HG03103 (cell line): ENCODE measurements around the gene UGCG.
"Not testable (repeated sequence)": the region's sequence is repeated elsewhere in the genome, so short reads cannot be mapped to it uniquely, and the experiment has no call there.

ENCODE experiments used
- ATAC-seq: cut with Tn5 transposase; IDR thresholded peaks from one replicate; pipeline ENCODE4 v1.9.1; 2021; ENCODE audit warnings: low read depth; ENCODE audit not compliant: unreplicated experiment

Gene UGCG

DNA sequence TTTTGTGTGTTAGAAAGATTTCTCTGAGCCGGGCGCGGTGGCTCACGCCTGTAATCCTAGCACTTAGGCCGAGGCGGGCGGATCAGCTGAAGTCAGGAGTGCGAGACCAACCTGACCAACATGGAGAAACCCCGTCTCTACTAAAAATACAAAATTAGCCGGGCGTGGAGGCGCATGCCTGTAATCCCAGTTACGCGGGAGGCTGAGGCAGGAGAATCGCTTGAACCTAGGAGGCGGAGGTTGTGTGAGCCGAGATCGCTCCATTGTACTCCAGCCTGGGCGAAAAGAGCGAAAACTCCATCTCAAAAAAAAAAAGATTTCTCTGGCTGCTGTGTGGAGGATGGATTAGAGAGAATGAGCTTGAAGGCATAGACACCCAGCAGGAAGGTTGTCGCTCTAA is 51.5 kb downstream of the UGCG start:
- not testable (repeated sequence) for ATAC-seq

DNA sequence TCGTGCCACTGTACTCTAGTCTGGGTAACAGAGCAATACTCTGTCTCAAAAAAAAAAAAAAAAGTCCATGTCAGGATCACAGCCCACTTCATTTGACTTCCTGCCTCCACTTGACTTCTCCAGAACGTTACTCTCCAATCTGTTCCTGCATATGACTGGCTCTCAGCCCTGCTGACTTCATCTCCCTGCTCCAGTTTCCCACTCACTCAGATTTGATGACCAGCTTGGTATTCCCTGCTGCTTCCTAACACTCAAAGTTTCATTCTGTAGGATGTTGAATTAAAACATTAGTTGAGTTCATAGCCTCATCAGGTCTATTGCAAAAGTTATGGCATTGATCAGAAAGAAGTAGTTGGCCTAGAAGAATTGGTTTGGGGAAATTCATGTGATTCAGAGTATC is 52.3 kb downstream of the UGCG start:
- ATAC-seq, result no peak

DNA sequence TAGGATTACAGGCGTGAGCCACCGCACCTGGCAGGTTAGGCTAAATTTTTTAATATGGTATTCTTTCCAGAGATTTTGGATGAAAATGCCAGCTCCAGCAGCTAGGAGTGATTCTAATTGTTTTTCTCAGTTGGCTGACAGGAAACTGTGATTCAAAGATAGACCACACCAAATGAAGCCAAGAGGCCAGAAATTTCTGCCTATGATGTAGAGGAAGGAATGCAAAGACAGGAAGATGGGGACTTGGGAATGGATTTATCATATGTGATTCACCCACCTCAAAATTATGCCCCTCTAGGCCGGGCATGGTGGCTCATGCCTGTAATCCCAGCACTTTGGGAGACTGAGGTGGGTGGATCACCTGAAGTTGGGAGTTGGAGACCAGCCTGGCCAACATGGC is 53.3 kb downstream of the UGCG start:
- ATAC-seq, result no peak

DNA sequence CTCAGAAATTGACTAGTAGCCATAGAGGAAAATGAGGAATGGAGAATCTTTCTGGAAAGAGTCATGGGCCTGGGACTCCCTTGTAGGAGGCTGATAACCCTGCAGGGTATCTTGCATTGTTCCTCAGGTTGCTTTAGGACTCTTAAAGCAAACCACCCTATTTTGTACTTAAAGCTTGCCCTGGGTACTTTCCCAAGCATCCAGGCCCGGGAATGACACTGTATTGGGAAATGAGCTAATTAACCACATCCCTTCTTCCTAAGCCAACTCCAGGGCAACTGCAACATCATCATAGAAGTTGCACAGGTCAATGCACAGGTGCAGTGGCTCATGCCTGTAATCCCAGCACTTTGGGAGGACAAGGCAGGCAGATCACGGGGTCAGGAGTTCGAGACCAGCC is 55.9 kb downstream of the UGCG start:
- ATAC-seq, result no peak

DNA sequence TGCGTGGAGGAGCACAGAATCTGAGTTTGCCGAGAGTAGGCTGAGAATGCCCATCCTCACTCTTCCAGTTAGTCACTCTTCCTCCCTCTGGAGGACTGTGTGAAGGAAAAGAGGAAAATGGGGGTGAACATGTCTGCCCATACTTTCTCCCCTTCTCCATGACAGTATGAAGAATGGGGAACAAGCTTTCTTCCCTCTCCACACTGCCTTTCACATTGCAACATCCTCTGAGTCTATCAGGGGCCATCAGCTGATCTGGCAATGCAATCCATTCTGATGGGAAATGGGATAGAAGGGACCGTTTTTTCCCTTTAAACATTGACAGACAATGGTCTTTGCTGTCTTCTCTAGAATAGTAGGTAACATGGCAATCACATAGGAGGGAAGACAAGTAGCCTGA is 56.8 kb downstream of the UGCG start:
- no peak for ATAC-seq

DNA sequence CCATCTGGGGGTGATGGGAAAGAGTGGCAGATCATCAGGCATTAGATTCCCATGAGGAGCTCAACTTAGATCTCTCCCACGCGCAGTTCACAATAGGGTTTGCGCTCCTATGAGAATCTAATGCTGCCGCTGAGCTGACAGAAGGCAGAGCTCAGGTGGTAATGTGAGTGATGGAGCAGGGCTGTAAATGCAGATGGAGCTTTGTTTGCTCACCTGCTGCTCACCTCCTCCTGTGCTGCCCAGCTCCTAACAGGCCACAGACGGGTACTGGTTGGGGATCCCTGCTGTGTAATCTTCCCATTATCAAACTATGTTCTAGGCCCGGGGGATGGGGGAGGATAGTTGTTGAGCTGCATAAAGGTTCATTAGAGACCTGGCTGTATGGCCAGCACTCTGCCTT is 58.4 kb downstream of the UGCG start:
- ATAC-seq, result no peak

DNA sequence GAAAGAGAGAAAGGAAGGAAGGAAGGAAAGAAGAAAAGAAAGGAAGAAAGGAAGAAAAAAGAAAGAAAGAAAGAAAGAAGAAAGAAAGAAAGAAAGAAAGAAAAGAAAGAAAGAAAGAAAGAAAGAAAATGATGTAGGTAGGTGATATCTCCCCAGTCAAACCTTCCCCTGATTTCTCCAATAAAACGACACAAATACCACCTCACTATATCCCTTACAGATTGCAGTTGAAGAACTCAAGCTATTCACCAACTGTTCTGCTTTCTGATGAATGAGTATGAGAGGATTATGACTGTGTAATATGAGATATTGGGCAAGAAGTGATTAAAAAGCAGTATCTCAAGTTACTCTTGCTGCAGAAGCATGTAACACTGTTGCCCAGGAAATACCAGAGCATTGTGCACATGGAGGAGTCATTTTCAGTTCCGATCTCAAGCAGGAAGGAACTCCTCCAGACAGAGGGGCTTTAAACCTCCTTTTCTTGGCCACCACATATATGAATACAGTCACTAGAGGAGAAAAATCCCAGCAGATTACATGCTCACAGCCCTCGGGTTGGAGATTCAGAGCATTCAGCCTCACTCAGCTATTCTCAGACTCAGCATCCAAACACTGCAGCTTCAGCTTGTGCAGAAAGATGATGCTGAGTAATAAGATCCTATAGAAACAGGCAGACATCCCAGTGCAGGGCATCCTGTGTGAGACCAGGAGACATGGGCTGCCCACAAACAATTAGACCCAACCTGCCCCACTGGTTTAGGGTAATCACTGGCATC is 61.4 kb downstream of the UGCG start:
- no peak for ATAC-seq

DNA sequence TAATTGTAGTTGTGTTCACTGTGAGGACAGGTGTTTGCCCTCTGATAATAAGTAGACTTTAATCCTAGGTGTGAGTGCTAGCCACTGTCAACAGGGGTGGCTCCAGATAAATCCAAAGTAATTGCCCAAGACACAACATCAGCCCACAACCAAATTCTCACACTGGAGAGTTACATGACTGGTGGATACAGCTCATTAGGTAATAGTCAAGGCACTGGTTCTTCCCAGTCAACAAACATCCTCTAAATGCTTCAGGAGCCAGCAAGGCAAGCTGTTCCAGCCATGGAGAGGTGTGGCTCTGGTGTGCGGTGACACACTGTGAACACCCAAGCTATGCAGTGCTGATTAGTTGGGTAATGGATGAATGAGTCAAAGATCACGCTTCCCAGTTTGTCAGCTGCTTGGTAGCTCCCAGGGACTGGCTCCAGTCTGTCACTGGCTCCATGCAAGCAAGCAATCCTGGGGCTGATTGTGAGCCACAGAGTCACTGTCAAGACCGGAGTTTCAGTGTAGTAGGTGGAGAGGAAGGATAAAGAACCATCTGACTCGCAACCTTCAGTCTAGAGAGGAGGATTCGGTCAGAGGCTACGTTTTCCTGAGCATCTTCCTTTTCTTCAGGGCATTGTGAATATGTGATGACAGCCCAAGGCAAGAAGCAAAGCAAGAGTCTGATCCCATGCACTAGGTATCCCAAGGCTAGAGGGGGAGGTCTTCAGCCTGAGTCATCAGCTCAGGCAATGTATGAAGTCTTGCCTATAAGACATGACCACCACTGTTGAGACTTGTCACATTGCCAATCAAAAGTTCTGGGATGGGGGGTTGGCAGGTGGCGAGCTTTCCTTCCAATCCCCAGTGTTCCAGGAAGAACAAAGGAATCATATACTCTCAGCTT is 63.1 kb downstream of the UGCG start:
- no peak for ATAC-seq

DNA sequence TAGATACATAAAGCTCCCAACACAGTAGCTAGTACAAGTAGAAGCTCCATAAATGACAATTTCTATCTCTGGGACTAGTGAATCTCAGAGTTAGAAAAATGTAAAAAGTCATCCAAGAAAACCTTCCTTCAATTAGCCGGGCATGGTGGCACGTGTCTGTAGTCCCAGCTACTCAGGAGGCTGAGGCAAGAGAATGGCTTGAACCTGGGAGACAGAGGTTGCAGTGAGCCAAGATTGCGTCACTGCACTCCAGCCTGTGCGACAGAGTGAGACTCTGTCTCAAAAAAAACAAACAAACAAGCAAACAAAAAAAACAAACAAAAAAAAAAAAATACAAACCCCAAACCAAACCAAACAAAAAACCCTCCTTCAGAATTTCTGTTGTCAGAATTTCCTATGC is 63.9 kb downstream of the UGCG start:
- not testable (repeated sequence) for ATAC-seq

DNA sequence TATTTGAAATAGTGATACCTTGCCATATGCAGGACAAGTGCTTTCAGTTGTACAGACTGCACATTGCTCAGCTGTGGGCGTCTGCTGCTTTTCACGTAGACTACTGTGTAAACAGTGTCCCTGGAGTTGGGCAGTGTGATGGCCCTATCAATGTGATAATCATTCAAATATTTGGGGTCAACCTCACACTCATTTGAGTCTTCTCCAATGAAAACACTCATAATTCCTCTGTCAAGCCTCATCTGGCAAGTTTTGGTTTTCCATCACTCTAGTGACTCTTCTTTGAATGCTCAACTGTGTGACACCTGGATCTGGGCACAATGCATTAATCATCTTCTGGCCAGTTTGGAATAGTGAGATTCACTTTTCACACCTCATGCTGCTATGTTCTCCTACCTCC is 64.4 kb downstream of the UGCG start:
- no peak for ATAC-seq

DNA sequence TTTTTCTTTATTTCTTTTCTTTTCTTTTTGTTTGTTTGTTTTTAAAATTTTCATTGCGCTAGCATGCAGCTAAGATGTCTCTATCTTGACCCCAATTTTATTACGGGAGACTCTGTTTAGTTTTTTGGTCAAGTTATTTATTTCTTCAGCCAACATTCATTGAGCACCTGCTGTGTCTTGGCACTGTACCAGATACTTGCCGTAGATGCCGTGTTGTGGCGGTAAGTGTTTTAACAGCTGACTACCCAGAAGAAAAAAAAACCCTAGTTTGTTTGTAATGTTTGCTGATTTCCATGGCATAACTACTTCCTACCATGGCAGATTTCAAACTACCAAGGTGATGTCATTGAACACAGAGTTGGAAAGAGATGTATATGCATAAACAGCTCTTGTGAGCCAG is 65.0 kb downstream of the UGCG start:
- ATAC-seq, result no peak

DNA sequence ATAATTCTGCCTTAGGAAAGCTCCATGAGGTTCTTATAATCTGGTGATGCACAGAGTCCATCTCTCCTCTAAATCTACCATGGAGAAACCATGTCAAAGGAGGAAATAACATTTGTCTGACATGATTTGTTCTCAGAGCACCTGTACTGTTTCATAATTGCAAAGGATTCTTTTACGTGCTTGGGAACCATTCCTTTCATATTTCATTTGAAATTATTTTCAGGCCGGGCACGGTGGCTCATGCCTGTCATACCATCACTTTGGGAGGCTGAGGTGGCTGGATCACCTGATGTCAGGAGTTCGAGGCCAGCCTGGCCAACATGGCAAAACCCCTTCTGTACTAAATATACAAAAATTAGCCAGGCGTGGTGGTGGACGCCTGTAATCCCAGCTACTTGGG is 65.4 kb downstream of the UGCG start:
- no peak for ATAC-seq

DNA sequence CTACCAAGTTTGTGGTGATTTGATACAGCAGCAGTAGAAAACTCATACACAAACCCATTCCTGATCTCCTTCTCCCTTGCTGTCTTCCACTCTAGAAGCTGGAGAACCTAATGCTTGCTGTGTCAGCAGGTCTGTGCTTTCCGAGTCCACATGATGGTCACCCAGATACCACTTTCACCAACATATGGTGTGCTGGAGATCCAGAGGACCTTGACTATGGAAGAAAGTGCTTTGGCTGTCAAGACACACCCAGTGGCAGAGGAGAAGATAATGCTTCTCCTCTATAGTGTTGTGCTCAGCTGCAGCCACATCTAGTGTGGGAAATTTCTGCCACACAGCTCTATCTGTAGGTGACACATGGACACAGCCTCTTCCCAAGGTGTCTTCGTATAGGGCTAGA is 67.4 kb downstream of the UGCG start:
- no peak for ATAC-seq

DNA sequence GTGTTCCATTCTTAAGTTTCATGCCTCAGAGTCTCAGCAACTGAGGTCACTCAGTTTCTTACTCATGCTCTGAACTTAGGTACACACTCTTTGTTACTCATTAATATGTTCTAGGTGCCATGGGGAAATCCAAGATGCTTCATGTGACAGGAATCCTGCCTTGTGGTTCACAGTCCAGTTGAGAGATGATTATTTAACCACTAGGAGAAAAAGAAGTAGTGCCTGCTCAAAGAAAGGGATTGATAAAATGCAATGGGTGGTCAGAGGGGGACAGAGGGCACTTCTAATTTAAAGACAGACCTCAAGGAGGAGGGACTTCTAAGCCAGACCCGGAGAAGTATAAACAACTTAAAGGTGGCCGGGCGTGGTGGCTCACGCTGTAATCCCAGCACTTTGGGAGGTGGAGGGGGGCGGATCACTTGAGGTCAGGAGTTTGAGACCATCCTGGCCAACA is 69.0 kb downstream of the UGCG start:
- ATAC-seq, result peak; percentile 51

DNA sequence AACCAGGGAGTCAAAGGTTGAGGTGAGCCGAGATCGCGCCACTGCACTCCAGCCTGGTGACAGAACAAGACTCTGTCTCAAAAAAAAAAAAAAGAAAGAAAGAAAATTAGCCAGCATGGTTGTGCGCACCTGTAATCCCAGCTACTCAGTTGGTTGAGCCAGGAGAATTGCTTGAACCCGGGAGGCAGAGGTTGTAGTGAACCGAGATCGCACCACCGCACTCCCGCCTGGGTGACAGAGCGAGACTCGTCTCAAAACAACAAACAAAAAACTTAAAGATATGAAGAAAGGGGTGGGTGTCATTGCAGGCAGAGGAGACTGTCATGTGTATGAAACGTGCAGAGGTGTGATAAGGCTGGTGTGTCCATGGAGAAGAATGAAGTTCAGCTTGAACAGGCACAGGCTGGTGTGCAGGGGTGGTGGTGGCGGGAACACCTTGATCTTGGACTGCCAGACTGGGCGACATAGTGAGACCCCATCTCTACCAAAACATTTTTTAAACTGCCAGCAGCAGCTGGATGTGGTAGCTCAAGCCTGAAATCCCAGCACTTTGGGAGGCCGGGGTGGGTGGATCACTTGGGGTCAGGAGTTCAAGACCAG is 69.6 kb downstream of the UGCG start:
- no peak for ATAC-seq

DNA sequence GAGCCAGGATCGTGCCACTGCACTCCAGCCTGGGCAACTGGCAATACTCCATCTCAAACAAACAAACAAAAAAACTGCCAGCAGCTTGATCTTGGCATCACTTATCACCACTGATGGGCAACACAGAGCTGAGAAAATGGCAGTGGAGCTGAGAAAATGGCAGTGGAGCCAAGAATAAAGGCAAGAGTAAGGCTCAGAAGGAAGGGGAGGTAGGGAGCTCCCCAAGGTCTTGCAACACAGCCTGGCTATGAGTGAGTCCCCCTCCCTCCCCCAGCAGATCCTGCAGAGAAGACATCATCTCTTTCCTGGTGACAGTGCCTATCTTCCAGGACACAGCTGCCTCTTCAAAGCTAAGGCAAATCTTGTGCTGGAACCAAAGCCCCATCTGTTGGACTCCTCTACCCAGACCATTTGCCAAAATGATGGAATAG is 70.3 kb downstream of the UGCG start:
- no peak for ATAC-seq

DNA sequence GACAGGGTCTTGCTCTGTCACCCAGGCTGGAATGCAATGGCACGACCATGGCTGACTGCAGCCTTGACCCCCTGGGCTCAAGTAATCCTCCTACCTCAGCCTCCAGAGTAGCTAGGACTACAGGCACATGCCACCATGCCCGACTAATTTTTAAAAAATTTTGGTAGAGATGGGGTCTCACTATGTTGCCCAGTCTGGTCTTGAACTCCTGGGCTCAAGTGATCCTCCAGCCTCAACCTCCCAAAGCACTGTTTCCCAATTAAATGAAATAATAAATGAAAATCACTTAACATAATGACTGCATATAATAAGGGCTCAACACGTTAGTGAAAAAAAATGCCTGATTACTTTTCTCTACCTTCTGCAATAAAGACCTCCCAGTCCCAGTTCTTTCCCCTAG is 71.0 kb downstream of the UGCG start:
- ATAC-seq, result no peak

DNA sequence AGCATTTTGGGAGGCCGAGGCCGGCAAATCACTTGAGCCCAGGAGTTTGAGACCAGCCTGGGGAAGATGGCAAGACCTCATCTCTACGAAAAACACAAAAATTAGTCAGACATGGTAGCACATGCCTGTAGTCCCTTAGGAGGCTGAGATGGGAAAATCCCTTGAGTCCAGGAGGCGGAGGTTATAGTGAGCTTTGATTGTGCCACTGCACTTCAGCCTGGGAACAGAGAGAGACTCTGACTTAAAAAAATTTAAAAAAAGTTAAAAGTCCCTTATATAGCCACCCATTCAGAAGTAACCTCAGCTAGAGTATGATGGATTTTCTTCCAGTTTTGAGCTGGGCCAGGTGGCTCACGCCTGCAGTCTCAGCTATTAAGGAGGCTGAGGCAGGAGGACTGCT is 72.4 kb downstream of the UGCG start:
- no peak for ATAC-seq

DNA sequence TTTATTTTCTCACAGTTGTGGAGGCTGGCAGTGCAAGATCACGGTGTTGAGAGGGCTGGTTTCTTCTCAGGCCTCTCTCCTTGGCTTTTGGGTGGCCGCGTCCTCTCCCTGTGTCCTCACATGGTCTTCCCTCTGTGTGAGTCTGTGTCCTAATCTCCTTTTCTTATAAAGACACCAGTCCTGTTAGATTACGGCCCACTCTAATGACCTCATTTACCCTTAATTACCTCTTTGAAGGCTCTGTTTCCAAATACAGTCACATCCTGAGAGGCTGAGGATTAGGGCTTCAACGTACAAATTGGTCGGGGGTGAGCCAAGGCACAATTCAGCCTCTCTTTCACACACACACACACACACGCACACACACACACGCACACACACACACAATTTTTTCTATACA is 73.0 kb downstream of the UGCG start:
- ATAC-seq, result no peak

DNA sequence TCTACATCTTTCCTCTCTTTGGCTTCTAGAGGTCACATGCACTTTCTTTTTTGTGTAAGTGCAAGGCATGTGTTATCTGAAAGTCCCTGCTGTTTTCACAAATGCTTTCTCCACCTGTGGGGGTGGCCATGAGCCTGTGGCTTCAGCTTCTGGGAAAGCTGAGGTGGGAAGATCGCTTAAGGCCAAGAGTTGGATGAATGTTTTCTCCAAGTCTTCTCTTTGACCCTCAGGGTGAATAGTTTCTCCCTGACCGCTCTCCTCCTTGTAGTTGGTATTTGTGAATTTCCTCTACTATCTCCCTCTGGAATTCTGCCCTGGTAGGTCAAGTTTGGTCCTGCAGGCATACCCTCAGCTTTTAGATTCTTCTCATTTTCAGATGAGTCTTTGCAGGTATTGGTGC is 74.2 kb downstream of the UGCG start:
- ATAC-seq, result no peak

DNA sequence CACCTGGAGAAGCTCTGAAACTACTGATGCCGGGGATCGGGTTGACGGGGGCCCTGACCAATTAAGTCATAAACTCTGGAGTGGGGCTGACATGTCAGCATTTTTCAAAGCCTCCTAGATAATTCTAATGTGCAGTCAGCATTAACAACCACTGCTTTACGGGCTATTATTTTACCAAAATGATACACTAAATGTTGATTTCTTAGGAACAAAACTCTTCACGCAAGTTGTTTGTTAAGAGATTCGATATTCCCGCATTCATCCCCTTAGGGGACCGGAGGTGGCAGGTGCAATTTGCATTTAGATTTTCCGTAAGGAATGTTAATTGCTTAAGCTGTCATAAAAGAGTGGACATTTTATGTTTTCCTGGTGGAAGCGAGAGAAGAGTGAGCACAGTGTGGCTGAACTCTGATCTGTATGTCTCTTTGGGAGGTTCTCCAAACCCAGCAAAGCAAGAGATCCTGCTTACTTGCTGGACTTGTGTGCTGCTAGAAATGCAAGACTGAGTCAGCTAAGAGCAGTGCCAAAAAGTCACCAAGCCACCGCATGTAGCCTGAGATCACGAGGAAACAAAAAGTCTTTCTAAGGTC is 77.6 kb downstream of the UGCG start:
- ATAC-seq, result no peak
